ENCODE measurements around the gene ASB6.
"Not testable (repeated sequence)": the region's sequence is repeated elsewhere in the genome, so short reads cannot be mapped to it uniquely, and the experiment has no call there.

ASB6 gene

GRCh38 chr9:129640871-129641749 lies 841 bp downstream of the ASB6 start:
- no peak for DNase-seq

- DNase-seq, result no peak
Observed at GRCh38 chr9:129640086-129640870, 1.7 kb downstream of the ASB6 start.

- no peak for DNase-seq
Observed at GRCh38 chr9:129639756-129640085, 2.2 kb downstream of the ASB6 start.

GRCh38 chr9:129639034-129639630 lies 2.8 kb downstream of the ASB6 start:
- no peak for DNase-seq

- no peak for DNase-seq
Observed at GRCh38 chr9:129637673-129638439, 4.1 kb downstream of the ASB6 start.

GRCh38 chr9:129637102-129637501 lies 4.8 kb downstream of the ASB6 start:
- no peak for DNase-seq

GRCh38 chr9:129636343-129636742 lies 5.6 kb downstream of the ASB6 start:
- DNase-seq, result not testable (repeated sequence)

GRCh38 chr9:129635099-129636065 lies 6.6 kb downstream of the ASB6 start:
- no peak for DNase-seq

- DNase-seq, result no peak
Observed at GRCh38 chr9:129633848-129634247, 8.1 kb downstream of the ASB6 start.

- DNase-seq, result no peak
Observed at GRCh38 chr9:129633207-129633606, 8.7 kb downstream of the ASB6 start.

GRCh38 chr9:129632460-129632859 lies 9.5 kb downstream of the ASB6 start:
- no peak for DNase-seq

GRCh38 chr9:129631674-129632129 lies 10.2 kb downstream of the ASB6 start:
- no peak for DNase-seq

GRCh38 chr9:129630967-129631673 lies 10.8 kb downstream of the ASB6 start:
- DNase-seq, result peak; percentile 19 to 35

GRCh38 chr9:129629251-129629820 lies 12.6 kb downstream of the ASB6 start:
- no peak for DNase-seq

GRCh38 chr9:129628709-129629108 lies 13.2 kb downstream of the ASB6 start:
- no peak for DNase-seq

GRCh38 chr9:129627556-129628440 lies 14.2 kb downstream of the ASB6 start:
- no peak for DNase-seq

- no peak for DNase-seq
Observed at GRCh38 chr9:129626625-129627284, 15.2 kb downstream of the ASB6 start.

- DNase-seq, result peak; percentile 81 to 89
Observed at GRCh38 chr9:129626079-129626624, 15.8 kb downstream of the ASB6 start, which contains the start of gene NTMT1. NTMT1 (plus strand) TSS chr9:129626163; CDS start chr9:129632704, 6,541 bp downstream.
